Gastrocnemius medialis (tissue), 4 donors: Measurements from ENCODE around the gene TOMM22. TPM values are rescaled to one million over a fixed set of nuclear protein-coding genes. Genes with fewer than 3 reads are reported as not detected.

Source experiments
- ATAC-seq, 2 donors: fragments of 150-250 bp; one replicate each; pipeline ENCODE4 v1.9.1; 2016
- DNase-seq, 2 donors: peaks; one replicate each; pipeline ENCODE4 v3.0.0-alpha.2; 2019
- H3K27ac ChIP-seq, 4 donors: fragments of 200-600 bp; sonication (generic); 1 replicate in 1 of 4; 2 replicates in 3 of 4; pipeline ENCODE4 v1.5.1; 2016 to 2018; ENCODE audit warnings: mild to moderate bottlenecking in 2 of 4, moderate library complexity in 1 of 4
- H3K27me3 ChIP-seq, 3 donors: fragments of 200-600 bp; sonication (generic) in 2 of 3; 1 replicate in 1 of 3; 2 replicates in 2 of 3; pipeline versions ENCODE4 v1.5.1 to v1.6.0; 2016 to 2019; ENCODE audit warnings: mild to moderate bottlenecking in 1 of 3, moderate library complexity in 1 of 3
- H3K36me3 ChIP-seq, 2 donors: fragments of 200-600 bp; sonication (generic) in 1 of 2; one replicate each; pipeline ENCODE4 v1.5.1; 2017 to 2018
- H3K4me1 ChIP-seq, 2 donors: fragments of 200-600 bp; sonication (generic) in 1 of 2; one replicate each; pipeline ENCODE4 v1.5.1; 2016 to 2017; ENCODE audit warnings: mild to moderate bottlenecking in 2 of 2
- H3K4me3 ChIP-seq, 4 donors: fragments of 200-600 bp; sonication (generic) in 3 of 4; 1 replicate in 1 of 4; 2 replicates in 3 of 4; pipeline ENCODE4 v1.5.1; 2016 to 2019; ENCODE audit warnings: mild to moderate bottlenecking in 2 of 4
- H3K9me3 ChIP-seq, 3 donors: fragments of 200-600 bp; sonication (generic) in 2 of 3; 1 replicate in 1 of 3; 2 replicates in 2 of 3; pipeline ENCODE4 v1.5.1; 2016 to 2019
- POLR2A ChIP-seq, 2 donors: fragments of 450-650 bp; IDR thresholded peaks; one replicate each; pipeline ENCODE4 v1.6.1; 2017; ENCODE audit warnings: antibody characterized with exemption in 2 of 2, mild to moderate bottlenecking in 2 of 2, moderate library complexity in 2 of 2
- in situ Hi-C, 4 donors: fragments of 200-750 bp; cut with MboI; loops; one replicate each; pipeline versions ENCODE4 v1.15.0 to v1.8.0; 2017; ENCODE audit warnings: low sequenced_read_pairs in 4 of 4
- intact Hi-C: fragments of 100-400 bp; cut with DNase I; formaldehyde crosslinking; loops from one replicate; pipeline ENCODE4 v1.15.1; 2023; ENCODE audit warnings: low total_unique reads
- total RNA-seq, 4 donors: library from RNA; depleted of rRNA; stranded (reverse); fragments of >200 nt; gene quantifications; one replicate each; pipeline versions ENCODE4 v1.1.0 to v1.2.3, GENCODE V29; 2016
- TF ChIP-seq, protein P1 (sequence below), 5 experiments: fragments of 450-650 bp in 3 of 5; fragments of 200-600 bp in 2 of 5; sonication (generic) in 2 of 5; IDR thresholded peaks in 4 of 5; conservative IDR thresholded peaks in 1 of 5; 1 replicate in 4 of 5; 2 replicates in 1 of 5; pipeline ENCODE4 v1.5.1; 2016 to 2019; ENCODE audit warnings: antibody characterized with exemption in 5 of 5, mild to moderate bottlenecking in 3 of 5, moderate library complexity in 3 of 5

Gene TOMM22
- total RNA-seq, 4 donors from 2014 or later = 37.1 to 47.1 (median 46.3) TPM

DNA sequence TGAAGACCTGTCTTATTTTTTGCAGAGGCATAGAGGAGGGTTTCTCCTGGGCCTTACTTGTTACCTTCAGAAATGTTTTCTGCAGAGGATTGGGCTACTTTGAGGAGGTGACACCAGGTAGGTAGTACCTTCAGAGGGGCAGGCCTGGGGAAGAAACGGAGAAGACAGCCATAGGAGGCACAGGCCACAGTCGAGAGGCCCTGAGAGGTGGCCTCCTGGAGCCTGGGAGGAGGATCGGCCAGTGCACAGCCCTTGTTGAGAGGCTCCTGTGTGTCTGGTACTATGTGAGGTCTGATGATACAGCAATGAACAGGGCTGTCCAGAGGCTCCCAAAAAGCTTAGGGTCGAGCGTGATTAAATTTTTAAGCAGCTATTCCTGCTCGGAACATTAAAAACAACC is 35.5 kb downstream of the TOMM22 start:
- no peak overlapping the region for H3K27ac ChIP-seq
- no peak overlapping the region for H3K4me3 ChIP-seq
- H3K9me3 ChIP-seq = no peaks in the 10 kb centered on the region
- peaks cover 26 to 29% of the 10 kb centered on the region in 2 donors for H3K4me1 ChIP-seq
- in situ Hi-C loops (no loop called here), intact Hi-C loops (no loop called here)
- no peak for TF ChIP-seq POLR2A (IDR thresholded peaks at IDR 0.05)
- TF ChIP-seq, protein P1, sequence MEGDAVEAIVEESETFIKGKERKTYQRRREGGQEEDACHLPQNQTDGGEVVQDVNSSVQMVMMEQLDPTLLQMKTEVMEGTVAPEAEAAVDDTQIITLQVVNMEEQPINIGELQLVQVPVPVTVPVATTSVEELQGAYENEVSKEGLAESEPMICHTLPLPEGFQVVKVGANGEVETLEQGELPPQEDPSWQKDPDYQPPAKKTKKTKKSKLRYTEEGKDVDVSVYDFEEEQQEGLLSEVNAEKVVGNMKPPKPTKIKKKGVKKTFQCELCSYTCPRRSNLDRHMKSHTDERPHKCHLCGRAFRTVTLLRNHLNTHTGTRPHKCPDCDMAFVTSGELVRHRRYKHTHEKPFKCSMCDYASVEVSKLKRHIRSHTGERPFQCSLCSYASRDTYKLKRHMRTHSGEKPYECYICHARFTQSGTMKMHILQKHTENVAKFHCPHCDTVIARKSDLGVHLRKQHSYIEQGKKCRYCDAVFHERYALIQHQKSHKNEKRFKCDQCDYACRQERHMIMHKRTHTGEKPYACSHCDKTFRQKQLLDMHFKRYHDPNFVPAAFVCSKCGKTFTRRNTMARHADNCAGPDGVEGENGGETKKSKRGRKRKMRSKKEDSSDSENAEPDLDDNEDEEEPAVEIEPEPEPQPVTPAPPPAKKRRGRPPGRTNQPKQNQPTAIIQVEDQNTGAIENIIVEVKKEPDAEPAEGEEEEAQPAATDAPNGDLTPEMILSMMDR (IDR thresholded peaks at IDR 0.05 in 4 of 5, conservative IDR thresholded peaks at IDR 0.05 in 1 of 5) = no peak
- no peak for DNase-seq
- H3K27me3 ChIP-seq = no peaks in the 10 kb centered on the region
- H3K36me3 ChIP-seq = peaks cover 0 to 35% of the 10 kb centered on the region in 2 donors
- no peak for ATAC-seq

DNA sequence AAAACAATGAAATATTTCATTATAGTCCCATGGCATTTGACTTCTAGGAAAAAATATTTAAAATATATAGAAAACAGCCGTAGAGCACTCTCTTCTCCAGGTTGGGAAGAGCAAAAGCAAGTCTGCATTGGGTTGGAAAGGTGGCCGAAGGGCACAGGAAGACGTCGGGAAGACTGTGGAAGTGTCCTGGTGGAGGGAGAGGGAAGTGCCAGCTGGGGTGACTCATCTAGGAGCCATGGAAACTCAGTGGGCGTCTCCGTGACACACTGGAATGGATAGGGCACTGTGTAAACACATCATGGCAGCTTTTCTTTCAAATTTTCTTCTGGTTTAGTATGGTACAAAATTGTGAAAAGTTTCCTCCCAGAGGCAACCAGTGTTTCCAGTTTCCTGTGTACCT is 36.7 kb downstream of the TOMM22 start:
- peak; percentile 94 to 97 for ATAC-seq
- H3K9me3 ChIP-seq = no peaks in the 10 kb centered on the region
- no peaks in the 10 kb centered on the region for H3K27me3 ChIP-seq
- H3K4me3 ChIP-seq = no peak overlapping the region
- TF ChIP-seq, protein P1 (IDR thresholded peaks at IDR 0.05 in 4 of 5, conservative IDR thresholded peaks at IDR 0.05 in 1 of 5) = peak; percentile 56 to 74 (median 71)
- no peak for TF ChIP-seq POLR2A (IDR thresholded peaks at IDR 0.05)
- peaks cover 17 to 21% of the 10 kb centered on the region in 2 donors for H3K4me1 ChIP-seq
- peak overlapping the region; percentile 54 to 58 (median 56) for H3K27ac ChIP-seq
- intact Hi-C loops (loop anchor here (2.0 kb wide), 1 partner anchor 14 kb away; no protein-coding TSS in a partner anchor), in situ Hi-C loops (no loop called here)
- H3K36me3 ChIP-seq = peaks cover 0 to 47% of the 10 kb centered on the region in 2 donors
- peak; percentile 55 to 83 for DNase-seq

DNA sequence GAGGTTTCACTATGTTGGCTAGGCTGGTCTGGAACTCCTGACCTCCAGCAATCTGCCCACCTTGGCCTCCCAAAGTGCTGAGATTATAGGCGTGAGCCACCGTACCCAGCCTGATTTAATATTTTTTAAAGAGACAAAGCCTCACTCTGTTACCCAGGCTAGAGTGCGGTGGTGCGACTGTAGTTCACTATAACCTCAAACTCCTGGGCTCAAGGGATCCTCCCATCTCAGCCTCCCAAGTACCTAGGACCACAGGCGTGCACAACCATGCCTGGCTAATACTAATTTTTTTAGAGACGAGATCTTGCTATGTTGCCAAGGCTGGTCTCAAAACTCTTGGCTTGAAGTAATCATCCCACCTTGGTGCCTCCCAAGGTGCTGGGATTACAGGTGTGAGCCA is 37.4 kb downstream of the TOMM22 start:
- no peak for TF ChIP-seq POLR2A (IDR thresholded peaks at IDR 0.05)
- TF ChIP-seq, protein P1 (IDR thresholded peaks at IDR 0.05 in 4 of 5, conservative IDR thresholded peaks at IDR 0.05 in 1 of 5) = no peak
- peaks cover 0 to 55% of the 10 kb centered on the region in 2 donors for H3K36me3 ChIP-seq
- DNase-seq (no peak), ATAC-seq (no peak)
- in situ Hi-C loops (no loop called here), intact Hi-C loops (loop anchor here (2.0 kb wide), 1 partner anchor 14 kb away; no protein-coding TSS in a partner anchor)
- H3K27ac ChIP-seq = peak overlapping the region; percentile 54 to 58 (median 56)
- H3K4me1 ChIP-seq = peaks cover 17 to 18% of the 10 kb centered on the region in 2 donors
- H3K27me3 ChIP-seq = no peaks in the 10 kb centered on the region
- H3K9me3 ChIP-seq = no peaks in the 10 kb centered on the region
- no peak overlapping the region for H3K4me3 ChIP-seq

DNA sequence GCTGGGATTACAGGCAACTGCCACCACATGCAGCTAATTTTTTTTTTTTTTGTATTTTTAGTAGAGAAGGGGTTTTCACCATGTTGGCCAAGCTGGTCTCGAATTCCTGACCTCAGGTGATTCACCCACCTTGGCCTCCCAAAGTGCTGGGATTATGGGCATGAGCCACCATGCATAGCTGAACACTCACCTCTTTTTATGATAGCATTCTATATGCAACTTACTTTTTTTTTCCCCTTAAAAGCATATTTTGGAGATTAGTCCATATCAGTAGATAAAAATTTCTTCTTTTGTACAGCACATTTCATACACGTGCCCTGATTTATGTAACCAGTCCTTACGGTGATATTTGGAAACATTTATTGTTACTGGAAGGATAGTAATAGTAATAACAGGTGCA is 38.6 kb downstream of the TOMM22 start:
- no peak for TF ChIP-seq POLR2A (IDR thresholded peaks at IDR 0.05)
- TF ChIP-seq, protein P1 (IDR thresholded peaks at IDR 0.05 in 4 of 5, conservative IDR thresholded peaks at IDR 0.05 in 1 of 5) = no peak
- in situ Hi-C loops (no loop called here), intact Hi-C loops (no loop called here)
- Histone ChIP-seq H3K36me3 (peaks cover 0 to 66% of the 10 kb centered on the region in 2 donors), H3K4me1 (peaks cover 7 to 11% of the 10 kb centered on the region in 2 donors), H3K4me3 (no peak overlapping the region), H3K27ac (no peak overlapping the region), H3K9me3 (no peaks in the 10 kb centered on the region), H3K27me3 (no peaks in the 10 kb centered on the region)
- ATAC-seq (no peak), DNase-seq (no peak)

DNA sequence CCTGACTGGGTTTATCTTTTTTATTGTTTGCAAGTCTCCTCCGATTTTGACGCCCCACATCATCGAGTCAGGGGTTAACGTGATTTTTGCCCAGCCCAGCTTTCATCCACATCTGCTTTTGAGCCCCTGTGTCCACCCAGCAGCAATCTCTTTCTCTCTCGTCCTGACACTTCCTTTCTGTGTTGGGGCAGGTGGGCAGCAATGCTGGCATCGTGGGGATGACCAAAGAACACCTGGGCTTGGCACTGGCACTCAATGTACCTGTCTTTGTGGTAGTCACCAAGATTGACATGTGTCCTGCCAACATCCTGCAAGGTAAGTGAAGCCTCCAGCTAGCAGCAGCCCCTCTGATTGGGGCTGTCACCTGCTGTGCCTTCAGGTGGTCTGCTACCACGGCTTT is 39.8 kb downstream of the TOMM22 start:
- H3K9me3 ChIP-seq = no peaks in the 10 kb centered on the region
- ATAC-seq (no peak), DNase-seq (no peak)
- peaks cover 0 to 72% of the 10 kb centered on the region in 2 donors for H3K36me3 ChIP-seq
- peaks cover 5 to 11% of the 10 kb centered on the region in 2 donors for H3K4me1 ChIP-seq
- in situ Hi-C loops = no loop called here
- H3K27ac ChIP-seq = no peak overlapping the region
- H3K27me3 ChIP-seq = no peaks in the 10 kb centered on the region
- intact Hi-C loops = no loop called here
- TF ChIP-seq POLR2A (IDR thresholded peaks at IDR 0.05) = no peak
- TF ChIP-seq, protein P1 (IDR thresholded peaks at IDR 0.05 in 4 of 5, conservative IDR thresholded peaks at IDR 0.05 in 1 of 5) = no peak
- H3K4me3 ChIP-seq = no peak overlapping the region
